ENCODE data around the gene EPYC.

DNA sequence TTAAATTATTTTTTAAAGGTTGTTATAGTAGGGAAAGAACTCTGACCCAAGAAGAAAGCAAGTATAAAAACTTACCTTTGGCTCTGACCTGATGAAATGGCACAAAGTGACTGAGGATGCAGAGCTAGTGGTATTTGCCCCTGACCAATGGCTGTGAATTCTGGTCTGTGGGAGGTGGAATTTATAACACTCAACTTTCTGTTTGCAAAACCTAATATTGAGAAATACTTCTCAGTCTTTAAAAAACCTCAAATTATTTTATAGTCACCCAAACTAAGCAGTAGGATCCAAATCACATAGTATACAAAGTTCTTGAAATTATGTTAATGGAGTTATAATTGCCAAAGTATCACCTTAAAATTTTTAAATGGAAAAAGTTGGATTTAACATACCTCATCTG, at the start of gene EPYC:
- no peak for TF ChIP-seq EZH2phosphoT487 (IDR thresholded peaks at IDR 0.05; ENCODE audit: unreplicated experiment)
- TF ChIP-seq, protein P1, sequence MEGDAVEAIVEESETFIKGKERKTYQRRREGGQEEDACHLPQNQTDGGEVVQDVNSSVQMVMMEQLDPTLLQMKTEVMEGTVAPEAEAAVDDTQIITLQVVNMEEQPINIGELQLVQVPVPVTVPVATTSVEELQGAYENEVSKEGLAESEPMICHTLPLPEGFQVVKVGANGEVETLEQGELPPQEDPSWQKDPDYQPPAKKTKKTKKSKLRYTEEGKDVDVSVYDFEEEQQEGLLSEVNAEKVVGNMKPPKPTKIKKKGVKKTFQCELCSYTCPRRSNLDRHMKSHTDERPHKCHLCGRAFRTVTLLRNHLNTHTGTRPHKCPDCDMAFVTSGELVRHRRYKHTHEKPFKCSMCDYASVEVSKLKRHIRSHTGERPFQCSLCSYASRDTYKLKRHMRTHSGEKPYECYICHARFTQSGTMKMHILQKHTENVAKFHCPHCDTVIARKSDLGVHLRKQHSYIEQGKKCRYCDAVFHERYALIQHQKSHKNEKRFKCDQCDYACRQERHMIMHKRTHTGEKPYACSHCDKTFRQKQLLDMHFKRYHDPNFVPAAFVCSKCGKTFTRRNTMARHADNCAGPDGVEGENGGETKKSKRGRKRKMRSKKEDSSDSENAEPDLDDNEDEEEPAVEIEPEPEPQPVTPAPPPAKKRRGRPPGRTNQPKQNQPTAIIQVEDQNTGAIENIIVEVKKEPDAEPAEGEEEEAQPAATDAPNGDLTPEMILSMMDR (conservative IDR thresholded peaks at IDR 0.05; ENCODE audit: low read depth in 2 of 2), result no peak
- TF ChIP-seq ZNF331 (CRISPR knock-in tag; IDR thresholded peaks at IDR 0.05; ENCODE audit: low read depth), result no peak
- no peak for TF ChIP-seq POLR2AphosphoS5 (IDR thresholded peaks at IDR 0.05; ENCODE audit: low read depth)
- no peak for TF ChIP-seq JUNB (IDR thresholded peaks at IDR 0.05; ENCODE audit: unreplicated experiment)
- TF ChIP-seq, protein P2, sequence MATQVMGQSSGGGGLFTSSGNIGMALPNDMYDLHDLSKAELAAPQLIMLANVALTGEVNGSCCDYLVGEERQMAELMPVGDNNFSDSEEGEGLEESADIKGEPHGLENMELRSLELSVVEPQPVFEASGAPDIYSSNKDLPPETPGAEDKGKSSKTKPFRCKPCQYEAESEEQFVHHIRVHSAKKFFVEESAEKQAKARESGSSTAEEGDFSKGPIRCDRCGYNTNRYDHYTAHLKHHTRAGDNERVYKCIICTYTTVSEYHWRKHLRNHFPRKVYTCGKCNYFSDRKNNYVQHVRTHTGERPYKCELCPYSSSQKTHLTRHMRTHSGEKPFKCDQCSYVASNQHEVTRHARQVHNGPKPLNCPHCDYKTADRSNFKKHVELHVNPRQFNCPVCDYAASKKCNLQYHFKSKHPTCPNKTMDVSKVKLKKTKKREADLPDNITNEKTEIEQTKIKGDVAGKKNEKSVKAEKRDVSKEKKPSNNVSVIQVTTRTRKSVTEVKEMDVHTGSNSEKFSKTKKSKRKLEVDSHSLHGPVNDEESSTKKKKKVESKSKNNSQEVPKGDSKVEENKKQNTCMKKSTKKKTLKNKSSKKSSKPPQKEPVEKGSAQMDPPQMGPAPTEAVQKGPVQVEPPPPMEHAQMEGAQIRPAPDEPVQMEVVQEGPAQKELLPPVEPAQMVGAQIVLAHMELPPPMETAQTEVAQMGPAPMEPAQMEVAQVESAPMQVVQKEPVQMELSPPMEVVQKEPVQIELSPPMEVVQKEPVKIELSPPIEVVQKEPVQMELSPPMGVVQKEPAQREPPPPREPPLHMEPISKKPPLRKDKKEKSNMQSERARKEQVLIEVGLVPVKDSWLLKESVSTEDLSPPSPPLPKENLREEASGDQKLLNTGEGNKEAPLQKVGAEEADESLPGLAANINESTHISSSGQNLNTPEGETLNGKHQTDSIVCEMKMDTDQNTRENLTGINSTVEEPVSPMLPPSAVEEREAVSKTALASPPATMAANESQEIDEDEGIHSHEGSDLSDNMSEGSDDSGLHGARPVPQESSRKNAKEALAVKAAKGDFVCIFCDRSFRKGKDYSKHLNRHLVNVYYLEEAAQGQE (IDR thresholded peaks at IDR 0.05; ENCODE audit: unreplicated experiment), result no peak
- TF ChIP-seq, protein P3, sequence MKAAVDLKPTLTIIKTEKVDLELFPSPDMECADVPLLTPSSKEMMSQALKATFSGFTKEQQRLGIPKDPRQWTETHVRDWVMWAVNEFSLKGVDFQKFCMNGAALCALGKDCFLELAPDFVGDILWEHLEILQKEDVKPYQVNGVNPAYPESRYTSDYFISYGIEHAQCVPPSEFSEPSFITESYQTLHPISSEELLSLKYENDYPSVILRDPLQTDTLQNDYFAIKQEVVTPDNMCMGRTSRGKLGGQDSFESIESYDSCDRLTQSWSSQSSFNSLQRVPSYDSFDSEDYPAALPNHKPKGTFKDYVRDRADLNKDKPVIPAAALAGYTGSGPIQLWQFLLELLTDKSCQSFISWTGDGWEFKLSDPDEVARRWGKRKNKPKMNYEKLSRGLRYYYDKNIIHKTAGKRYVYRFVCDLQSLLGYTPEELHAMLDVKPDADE (IDR thresholded peaks at IDR 0.05), result no peak
- TF ChIP-seq EZH2 (IDR thresholded peaks at IDR 0.05; ENCODE audit: low read depth, unreplicated experiment), result no peak
